GM18526 (cell line): ENCODE results near the gene AEBP1.

Experiments
- POLR2A ChIP-seq: IDR thresholded peaks from 3 replicates; pipeline ENCODE4 v1.6.1; 2011; ENCODE audit not compliant: insufficient read length; ENCODE audit errors: extremely low read depth

Gene AEBP1

GRCh38 chr7:44116087-44116788 is 12.1 kb downstream of the AEBP1 start:
- TF ChIP-seq POLR2A, result no peak

DNA sequence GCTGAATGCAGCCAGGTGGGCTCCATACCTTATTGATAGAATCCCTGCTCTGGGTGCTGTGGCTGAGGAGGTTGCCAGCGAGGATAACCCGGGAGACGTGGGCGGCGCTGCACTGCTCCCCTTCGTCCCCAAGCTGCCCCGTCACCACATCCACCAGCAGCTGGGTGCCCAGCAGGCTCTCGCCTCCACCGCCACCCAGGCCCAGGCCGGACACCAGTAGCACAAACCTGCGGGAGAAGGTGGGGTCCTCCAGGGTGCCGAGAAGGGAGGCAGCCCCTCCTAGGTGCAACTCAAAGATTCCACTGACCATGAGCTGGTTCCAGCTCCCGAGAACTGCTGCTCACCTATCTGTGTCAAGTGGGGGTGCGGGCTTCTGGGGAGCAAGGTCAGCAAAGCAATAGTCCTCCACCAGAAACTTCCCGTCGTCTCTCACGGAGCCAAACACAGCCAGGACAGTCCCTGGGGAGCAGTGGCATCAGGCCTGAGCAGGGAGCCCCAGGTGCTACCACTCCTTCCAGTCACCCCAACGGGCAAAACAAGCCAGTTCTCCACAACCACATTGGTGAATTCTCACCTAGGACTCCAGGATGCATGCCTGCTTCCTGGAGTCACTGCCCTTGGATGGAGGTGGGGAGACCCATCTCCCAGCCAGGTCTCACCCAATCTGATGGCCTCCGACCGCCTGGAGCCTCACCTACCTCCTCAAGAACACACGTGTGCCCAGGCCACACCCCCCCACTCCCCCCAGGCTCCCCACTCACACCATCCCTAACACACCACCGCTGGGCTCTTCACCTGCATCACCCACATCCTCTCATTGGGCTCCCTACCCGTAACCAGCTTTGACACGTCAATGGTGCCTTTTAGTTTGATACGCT is 12.9 kb downstream of the AEBP1 start:
- no peak for TF ChIP-seq POLR2A

DNA sequence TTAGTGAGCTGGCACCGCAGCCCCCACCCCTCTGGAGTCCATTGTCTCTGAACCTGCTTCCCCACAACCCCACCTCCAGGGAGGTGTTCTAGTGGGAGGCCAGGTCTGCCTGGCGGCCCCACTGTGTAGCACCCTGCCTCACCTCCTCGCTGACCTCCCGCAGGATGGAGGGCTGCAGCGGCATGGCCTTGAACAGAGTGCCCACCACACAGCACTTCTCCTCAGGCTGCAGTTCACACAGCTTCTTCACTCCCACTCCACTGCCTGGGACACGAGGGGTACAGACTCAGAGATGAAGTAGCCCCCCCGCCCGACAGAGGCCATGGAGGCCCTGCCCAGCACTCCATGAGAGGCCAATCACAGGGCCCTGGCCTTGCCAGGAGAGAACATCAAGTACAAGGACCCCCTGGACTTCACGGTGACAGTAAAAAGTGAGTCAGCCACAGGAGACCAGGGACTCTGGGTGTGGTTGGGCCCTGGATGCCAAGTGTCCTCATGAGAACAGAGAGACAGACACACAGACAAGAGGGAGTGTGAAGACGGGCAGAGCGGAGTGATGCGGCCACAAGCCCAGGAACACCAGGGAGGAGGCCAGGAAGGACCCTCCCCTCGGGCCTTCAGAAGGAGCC is 13.8 kb downstream of the AEBP1 start:
- no peak for TF ChIP-seq POLR2A

GRCh38 chr7:44119829-44120380 is 15.8 kb downstream of the AEBP1 start:
- no peak for TF ChIP-seq POLR2A

DNA sequence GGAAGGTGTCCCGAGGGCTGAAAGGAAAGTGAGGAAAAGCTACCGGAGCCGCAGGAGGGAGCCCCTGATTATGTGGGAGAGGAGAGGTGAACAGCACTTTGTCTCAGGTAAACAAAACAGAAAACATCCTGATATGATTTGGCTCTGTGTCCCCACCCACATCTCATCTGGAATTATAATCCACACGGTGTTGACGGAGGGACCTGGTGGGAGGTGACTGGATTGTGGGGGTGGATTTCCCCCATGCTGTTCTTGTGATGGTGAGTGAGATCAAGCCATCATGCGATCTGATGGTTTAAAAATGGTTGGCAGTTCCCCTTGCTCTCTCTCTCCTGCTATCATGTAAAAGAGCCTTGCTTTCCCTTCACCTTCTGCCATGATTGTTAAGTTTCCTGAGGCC is 16.2 kb downstream of the AEBP1 start:
- TF ChIP-seq POLR2A, result no peak

DNA sequence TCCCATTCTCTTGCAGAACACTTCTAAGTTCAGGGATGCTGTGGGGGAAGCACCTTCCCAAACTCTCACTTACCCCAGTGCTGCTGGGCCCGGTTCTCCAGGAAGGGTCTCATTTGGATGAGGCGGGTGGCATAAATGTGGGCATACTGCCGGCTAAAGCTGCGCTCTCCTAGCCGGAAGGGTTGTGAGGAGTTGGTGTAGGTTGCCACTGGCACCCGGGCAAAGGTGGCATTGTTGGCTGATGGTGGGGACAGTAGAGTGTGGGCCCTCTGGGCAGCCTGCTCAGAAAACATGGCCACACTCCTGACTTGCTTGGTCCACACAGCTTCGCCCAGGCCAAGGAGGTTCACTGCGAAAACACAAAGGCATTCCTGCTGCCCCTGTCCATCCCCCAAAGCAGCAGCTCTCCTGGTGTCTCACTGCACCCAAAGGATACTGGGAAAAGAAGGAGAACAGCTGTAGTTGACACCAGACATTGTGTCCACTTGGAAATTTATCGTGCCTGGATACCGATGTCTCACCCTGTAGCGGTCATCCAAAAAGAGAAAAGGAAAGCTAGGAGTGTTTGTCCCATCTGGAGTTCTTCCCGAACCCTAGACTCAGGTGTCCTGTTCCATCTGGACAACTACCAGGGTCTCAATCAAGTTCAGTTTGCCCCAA is 17.7 kb downstream of the AEBP1 start:
- no peak for TF ChIP-seq POLR2A

- TF ChIP-seq POLR2A, result no peak
These were observed 18.4 kb downstream of the AEBP1 start for GRCh38 chr7:44122529-44122928.

- peak; percentile 62 for TF ChIP-seq POLR2A
These were observed 19.3 kb downstream of the AEBP1 start, which contains the start of gene POLD2 for GRCh38 chr7:44123190-44124003. Gene POLD2, minus strand, starts transcription at chr7:44123548. Its CDS starts 1,495 bp downstream, at chr7:44122053.

DNA sequence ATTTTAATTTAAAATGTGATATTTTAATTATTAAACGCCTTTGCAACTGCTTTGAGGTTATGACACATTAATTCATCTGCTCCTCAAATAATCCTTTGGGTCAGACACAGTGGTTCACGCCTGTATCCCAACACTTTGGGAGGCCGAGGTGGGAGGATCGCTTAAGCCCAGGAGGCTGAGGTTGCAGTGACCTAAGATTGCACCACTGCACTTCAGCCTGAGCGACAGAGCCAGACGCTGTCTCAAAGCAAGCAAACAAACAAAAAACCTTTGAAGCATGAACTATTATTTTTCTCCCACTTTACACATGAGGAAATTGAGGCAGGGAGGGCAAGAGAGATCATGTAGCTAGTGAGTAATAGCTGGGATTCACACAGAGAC is 20.7 kb downstream of the AEBP1 start:
- TF ChIP-seq POLR2A, result no peak

DNA sequence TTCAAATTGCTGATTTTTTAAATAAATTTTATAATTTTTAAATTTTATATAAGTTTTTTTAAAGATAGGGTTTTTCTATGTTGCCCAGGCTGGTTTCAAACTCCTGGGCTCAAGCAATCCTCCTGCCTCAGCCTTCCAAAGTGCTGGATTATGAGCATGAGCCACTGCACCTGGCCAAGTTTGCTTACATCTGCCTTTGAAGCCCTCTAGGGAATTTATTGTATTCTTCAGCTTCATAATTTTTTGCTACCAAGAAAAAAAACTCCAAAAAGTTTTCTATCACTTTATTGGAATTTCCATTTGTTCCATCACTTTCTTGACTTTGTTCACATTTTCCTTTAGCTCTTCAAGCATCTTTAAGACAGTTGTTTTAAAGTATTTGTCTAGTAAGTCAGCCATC is 23.0 kb downstream of the AEBP1 start:
- TF ChIP-seq POLR2A, result no peak

DNA sequence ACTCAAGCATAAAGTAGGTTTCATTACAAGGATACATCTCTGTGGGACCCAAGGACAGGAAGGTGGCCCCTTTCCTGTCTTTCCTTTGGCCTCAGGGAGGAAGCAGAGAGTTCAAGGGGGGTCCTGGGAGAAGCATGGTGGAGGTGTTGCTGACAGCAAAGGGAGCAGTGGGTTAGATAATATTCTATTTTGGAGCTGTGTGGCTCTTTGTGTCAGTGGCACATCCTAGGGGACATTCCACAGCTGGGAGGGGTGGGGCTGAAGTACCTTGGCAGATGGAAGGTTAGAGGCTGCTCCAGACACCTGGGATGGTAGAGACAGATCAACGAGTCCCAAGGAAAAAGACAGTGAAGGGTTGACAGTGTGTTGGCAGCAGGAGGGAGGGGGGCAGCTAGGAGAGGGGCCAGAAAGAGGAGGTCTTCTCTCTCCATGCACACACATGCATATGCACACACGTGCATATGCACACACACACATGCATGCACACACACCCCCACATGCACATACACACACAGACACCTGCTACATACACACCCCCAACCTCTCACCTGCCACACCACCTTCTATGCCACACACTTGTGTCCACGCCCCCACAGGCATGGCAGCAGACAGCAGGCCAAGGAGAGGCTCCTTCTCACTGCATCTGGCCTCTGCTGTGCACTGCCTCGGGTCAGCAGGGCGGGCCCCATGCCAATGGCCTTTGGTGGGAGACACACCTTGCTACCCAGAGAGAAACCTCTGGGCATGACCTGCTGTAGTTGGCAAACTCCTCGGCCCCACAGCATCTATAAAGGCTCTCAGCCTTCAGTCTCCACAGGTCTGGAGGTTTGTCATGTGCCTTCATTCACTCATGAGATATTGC is 24.8 kb downstream of the AEBP1 start:
- TF ChIP-seq POLR2A, result no peak

GRCh38 chr7:44131173-44132029 is 27.3 kb downstream of the AEBP1 start:
- TF ChIP-seq POLR2A, result no peak
